HG02943 (cell line): ENCODE results near the gene ROM1.
A peak's percentile ranks its signal among the peaks of the same experiment; 100 is the strongest.
"Not testable (repeated sequence)": the region's sequence is repeated elsewhere in the genome, so short reads cannot be mapped to it uniquely, and the experiment has no call there.

Source experiments
- ATAC-seq: cut with Tn5 transposase; IDR thresholded peaks from one replicate; pipeline ENCODE4 v1.9.1; 2021; ENCODE audit warnings: mild to moderate bottlenecking, low read depth, moderate library complexity; ENCODE audit not compliant: unreplicated experiment

Gene ROM1

GRCh38 chr11:62607714-62608113 lies 5.3 kb upstream of the ROM1 start:
- ATAC-seq = no peak

GRCh38 chr11:62608776-62609175 lies 4.3 kb upstream of the ROM1 start:
- no peak for ATAC-seq

- ATAC-seq = no peak
Measured at GRCh38 chr11:62610403-62610802, 2.7 kb upstream of the ROM1 start.

GRCh38 chr11:62610814-62611704 lies 2.0 kb upstream of the ROM1 start:
- ATAC-seq = no peak

DNA sequence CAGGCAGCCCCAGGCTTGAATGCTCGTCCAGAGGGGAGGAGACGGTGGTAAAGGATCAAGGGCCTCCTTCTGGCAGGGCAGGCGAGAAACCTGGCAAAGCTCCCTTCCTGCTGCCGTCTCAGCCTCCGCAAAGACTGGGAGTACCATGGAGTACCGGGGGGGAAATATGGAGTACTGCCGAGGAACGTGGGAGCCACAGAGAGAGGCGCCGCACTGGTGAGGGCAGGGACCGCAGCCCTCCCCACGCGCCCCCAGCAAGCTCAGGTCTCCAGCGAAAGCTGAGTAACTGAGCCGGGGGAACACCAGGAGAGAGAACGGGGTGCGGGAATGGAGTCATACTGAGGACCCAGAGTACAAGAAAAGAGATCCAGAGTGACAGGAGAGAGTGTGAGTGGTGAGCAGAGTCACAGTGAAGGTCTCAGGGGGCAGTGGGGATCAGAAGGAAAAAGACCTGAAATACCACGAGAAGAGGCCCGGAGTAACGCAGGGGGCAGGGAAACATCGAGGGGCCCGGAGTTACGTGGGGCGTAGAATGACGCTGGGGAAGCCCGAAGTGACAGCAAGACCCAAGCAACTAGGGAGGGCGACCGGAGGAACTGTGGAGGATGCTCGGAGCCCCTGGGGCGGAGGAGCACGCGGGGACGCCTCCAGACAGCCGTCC lies 1.2 kb upstream of the ROM1 start:
- ATAC-seq = peak; percentile 13

GRCh38 chr11:62613291-62613778 lies 278 bp downstream of the ROM1 start:
- no peak for ATAC-seq

GRCh38 chr11:62614275-62614674 lies 1.2 kb downstream of the ROM1 start:
- no peak for ATAC-seq

DNA sequence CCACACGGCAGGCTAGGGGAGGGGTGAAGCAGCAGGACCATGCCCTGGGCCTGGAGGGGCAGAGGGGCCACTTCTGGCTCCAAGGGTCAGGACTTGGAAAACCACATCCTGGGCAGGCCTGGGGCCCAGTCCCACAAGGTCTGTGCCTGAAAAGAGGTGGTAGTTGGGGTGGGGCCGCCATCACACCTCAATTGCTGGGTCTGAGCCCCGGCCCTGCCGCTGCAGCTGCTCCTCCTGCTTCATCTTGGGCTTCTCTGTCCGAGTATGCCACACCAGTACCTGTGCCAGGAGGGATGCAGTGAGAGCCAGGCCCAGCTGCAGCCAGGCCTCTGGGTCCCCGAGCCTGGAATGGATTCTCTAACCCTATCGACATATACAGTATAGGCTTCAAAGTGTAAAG lies 2.5 kb downstream of the ROM1 start:
- ATAC-seq = no peak

DNA sequence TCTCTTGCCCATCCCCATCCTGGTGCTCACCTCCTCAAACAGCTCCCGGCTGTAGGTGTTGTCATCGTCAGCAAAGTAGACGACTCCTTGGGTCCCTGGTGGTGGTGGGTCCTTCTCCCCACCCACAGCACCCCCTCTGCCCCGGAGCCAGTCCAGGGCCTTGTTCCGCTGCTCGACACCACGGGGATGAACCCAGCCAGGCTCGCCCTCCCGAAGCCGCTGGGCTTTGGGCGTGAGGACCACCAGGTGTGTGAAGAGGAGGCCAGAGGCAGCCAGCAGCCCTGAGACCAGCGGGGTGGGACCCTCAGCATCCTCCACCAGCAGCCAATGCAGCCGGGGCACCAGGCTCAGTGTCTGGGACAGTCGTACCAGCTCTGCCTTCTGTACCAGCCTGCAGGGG lies 3.9 kb downstream of the ROM1 start:
- ATAC-seq = not testable (repeated sequence)

GRCh38 chr11:62621027-62621566 lies 8.0 kb downstream of the ROM1 start:
- ATAC-seq = no peak

DNA sequence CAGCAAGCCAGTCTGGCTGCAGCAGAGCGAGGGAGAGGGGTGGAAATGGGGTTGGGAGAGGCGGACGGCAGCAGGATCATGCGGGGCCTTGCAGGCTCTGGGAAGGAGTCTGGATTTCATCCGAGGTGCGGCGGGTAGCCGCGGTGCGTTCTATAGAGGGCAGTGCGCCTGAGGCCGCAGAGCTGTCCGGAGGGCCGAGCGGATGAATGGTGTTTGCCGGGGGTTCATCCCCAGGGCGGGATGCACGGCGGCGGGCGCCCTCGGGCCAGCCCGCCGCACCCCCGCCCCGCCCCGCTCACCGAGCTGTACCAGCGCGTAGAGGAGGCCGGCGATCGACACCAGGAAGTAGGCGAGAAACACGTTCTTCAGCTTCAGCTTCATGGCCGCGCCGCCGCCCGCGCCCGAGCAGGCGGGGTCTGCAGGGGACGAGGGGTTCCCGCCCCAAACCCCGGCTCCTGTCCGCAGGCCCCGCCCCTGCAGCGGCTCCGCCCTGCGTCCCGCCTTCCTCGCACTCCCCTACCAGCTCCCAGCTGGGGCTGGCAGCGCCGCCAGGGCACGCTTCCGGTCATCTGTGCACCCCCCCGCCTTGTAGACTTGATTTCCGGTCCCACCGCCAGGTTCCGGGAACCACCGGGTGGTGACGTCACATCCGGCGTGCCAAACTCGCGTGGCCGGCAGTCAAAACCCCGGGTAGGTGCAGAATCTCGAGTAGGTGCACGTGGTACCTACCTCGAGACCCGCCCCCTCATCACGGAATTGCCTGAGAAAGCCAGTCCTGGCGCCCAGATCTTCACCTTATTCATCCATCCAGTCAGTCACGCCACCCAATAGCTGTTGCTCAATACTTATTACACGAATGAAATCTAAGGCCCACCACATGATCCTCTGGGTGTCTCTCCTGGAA lies 8.8 kb downstream of the ROM1 start, which contains the start of gene B3GAT3:
Gene B3GAT3 (minus strand): TSS at position 420 of the 904 bp plus-strand sequence. CDS start 39 bp downstream, at position 381.
- ATAC-seq = peak; percentile 90

- ATAC-seq = no peak
Measured at GRCh38 chr11:62622476-62623089, 9.5 kb downstream of the ROM1 start.

- no peak for ATAC-seq
Measured at GRCh38 chr11:62627713-62628112, 14.7 kb downstream of the ROM1 start.

DNA sequence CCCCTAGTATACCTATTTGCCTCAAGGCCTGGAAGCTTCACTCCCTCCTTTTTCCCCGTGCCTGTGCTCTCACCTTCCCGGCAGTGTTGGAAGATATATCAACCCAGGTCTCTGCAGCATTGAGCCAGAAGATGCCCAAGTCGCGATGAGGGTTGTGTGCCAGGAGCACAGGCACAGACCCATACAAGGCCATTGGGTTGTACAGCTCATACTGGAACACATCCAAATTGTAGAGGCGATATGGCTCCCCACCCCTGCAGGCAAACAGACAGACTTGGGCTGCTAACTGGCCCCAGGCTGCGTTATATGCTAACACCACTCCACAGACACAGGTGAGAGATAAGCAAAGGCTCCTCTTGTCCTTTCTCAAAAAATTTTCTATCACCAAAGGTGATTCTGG lies 19.4 kb downstream of the ROM1 start:
- ATAC-seq = no peak

GRCh38 chr11:62644220-62644619 lies 31.2 kb downstream of the ROM1 start:
- no peak for ATAC-seq

GRCh38 chr11:62645671-62645945 lies 32.6 kb downstream of the ROM1 start:
- no peak for ATAC-seq

DNA sequence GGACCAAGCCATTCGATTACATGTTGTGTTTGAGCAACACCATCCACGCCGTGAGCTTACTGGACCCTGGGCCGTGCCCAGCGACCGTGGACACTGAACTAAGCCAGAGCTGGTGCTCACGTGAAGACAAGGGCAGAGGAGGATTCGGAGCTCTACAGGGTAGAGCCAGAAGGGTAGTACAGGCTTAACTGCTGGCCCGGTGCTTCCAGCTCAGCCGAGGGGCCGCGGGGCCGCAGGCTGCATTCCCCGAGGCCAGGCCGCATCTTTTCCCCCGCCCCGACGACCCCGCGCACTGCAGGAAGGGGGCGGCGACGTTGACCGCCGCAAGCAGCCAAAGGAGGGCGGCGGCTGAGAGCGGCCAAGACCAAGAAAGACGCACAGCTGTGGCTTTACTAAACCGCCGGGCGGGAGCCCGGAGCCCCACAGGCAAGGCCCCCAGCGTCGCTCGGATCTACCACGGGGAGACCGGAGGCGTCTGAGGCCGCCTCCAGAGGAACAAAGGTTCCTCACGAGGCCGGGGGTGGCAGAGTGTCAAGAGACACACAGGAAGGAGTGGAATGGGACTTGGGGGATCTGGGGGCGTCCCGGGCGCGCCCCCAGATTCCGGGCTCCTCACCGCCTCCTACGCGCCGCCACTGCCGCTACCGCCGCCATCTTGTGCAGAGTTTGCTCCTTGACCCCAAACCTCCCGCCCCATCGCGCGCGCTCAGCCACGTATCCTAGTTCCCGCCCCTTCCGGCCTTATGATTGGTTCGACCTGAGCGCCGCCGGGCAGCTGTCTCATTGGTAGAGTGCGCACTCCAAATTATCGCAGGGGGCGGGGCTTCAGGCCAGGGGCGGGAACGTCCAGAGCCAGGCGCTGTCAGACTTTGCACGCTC lies 33.1 kb downstream of the ROM1 start, which contains the start of gene GANAB:
Gene GANAB (minus strand): TSS at position 668 of the 879 bp plus-strand sequence. CDS start 14 bp downstream, at position 654.
- peak; percentile 83 for ATAC-seq

DNA sequence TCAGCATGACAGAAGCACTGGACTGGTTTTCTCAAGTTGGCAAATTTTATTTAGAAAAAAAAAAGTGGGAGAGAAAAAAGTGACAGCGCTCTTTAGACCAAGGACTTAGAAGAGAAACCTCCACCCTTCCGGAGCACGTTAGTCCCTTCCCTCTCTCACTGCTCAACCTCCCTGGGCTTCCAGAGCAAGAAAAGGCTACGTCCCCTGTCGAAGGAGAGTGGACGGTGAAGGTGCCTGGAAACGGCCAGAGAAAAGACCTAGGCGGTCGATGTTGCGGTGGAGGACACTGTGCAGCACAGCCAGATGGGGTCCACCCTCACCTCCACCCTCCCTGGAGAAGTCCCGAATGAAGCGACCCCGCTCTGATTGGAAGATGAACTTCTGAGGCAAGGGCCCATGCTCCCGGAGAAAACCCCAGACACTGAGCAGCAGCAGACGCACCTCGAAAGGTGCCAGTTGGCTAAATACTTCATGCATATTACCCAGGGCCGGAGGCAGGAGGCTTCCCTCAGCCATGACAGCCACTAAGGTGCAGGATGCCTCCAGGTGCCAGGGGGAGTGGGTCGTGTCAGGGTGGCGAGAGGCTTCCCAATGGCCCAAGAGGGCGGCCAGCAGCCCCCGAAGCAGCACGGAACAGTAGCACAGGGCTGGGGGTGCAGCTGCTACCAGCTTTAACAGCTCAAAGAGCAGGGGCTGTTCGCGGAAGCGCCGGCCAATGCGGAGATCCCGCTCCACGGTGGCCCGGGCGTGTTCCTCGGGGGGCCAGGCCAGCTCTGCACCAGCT lies 34.0 kb downstream of the ROM1 start:
- no peak for ATAC-seq
